ENCODE data around the gene SH3RF3. TPM values are rescaled to one million over a fixed set of nuclear protein-coding genes. Genes with fewer than 3 reads are reported as not detected.

SH3RF3 gene
- total RNA-seq, 1 donor from 2014 or later: 0.22 TPM

- intact Hi-C loops (cut with micrococcal nuclease): no loop called here
These were observed 328.8 kb downstream of the SH3RF3 start for GRCh38 chr2:109457794-109458193.

- intact Hi-C loops (cut with micrococcal nuclease): no loop called here
These were observed 329.5 kb downstream of the SH3RF3 start for GRCh38 chr2:109458512-109458911.

GRCh38 chr2:109459485-109459884 is 330.5 kb downstream of the SH3RF3 start:
- intact Hi-C loops (cut with micrococcal nuclease): no loop called here

GRCh38 chr2:109460553-109461324 is 331.7 kb downstream of the SH3RF3 start:
- intact Hi-C loops (cut with micrococcal nuclease): no loop called here

- intact Hi-C loops (cut with micrococcal nuclease): no loop called here
These were observed 334.2 kb downstream of the SH3RF3 start for GRCh38 chr2:109463236-109463635.

- intact Hi-C loops (cut with micrococcal nuclease): no loop called here
These were observed 334.9 kb downstream of the SH3RF3 start for GRCh38 chr2:109463891-109464290.

- intact Hi-C loops (cut with micrococcal nuclease): no loop called here
These were observed 337.9 kb downstream of the SH3RF3 start for GRCh38 chr2:109466674-109467575.

- intact Hi-C loops (cut with micrococcal nuclease): no loop called here
These were observed 338.7 kb downstream of the SH3RF3 start for GRCh38 chr2:109467701-109468100.

- intact Hi-C loops (cut with micrococcal nuclease): no loop called here
These were observed 339.9 kb downstream of the SH3RF3 start for GRCh38 chr2:109468893-109469292.

- intact Hi-C loops (cut with micrococcal nuclease): no loop called here
These were observed 342.7 kb downstream of the SH3RF3 start for GRCh38 chr2:109471658-109472057.

GRCh38 chr2:109472331-109472959 is 343.4 kb downstream of the SH3RF3 start:
- intact Hi-C loops (cut with micrococcal nuclease): no loop called here

- intact Hi-C loops (cut with micrococcal nuclease): no loop called here
These were observed 344.0 kb downstream of the SH3RF3 start for GRCh38 chr2:109472974-109473373.

GRCh38 chr2:109473616-109474318 is 344.8 kb downstream of the SH3RF3 start:
- intact Hi-C loops (cut with micrococcal nuclease): no loop called here

GRCh38 chr2:109474319-109474825 is 345.4 kb downstream of the SH3RF3 start:
- intact Hi-C loops (cut with micrococcal nuclease): no loop called here

- intact Hi-C loops (cut with micrococcal nuclease): no loop called here
These were observed 346.7 kb downstream of the SH3RF3 start for GRCh38 chr2:109475531-109476210.

- intact Hi-C loops (cut with micrococcal nuclease): no loop called here
These were observed 347.8 kb downstream of the SH3RF3 start for GRCh38 chr2:109476641-109477441.

GRCh38 chr2:109478906-109479493 is 350.0 kb downstream of the SH3RF3 start:
- intact Hi-C loops (cut with micrococcal nuclease): no loop called here

- intact Hi-C loops (cut with micrococcal nuclease): no loop called here
These were observed 350.8 kb downstream of the SH3RF3 start for GRCh38 chr2:109479804-109480203.

- intact Hi-C loops (cut with micrococcal nuclease): no loop called here
These were observed 351.6 kb downstream of the SH3RF3 start for GRCh38 chr2:109480486-109481195.
